Kidney (tissue), 14 donors: ENCODE results near the gene OSGEP. TPM values are rescaled to one million over a fixed set of nuclear protein-coding genes. Genes with fewer than 3 reads are reported as not detected.

ENCODE experiments used
- DNase-seq, 5 donors: peaks; one replicate each; pipeline ENCODE4 v3.0.0-alpha.2; 2013 to 2020
- FAIRE-seq: peaks from 2 replicates; lab custom pipeline; 2012; peaks lifted over from hg19 to GRCh38; lab: Jason Lieb, UNC
- H3K27ac ChIP-seq, 2 donors: one replicate each; pipeline ENCODE4 v1.7.0; 2013; ENCODE audit warnings: low read depth in 2 of 2, low read length in 2 of 2, inconsistent platforms in 1 of 2
- H3K27me3 ChIP-seq: one replicate; pipeline ENCODE4 v1.7.1; 2013; ENCODE audit warnings: low read length, inconsistent platforms; ENCODE audit not compliant: control insufficient read depth, insufficient read depth
- H3K36me3 ChIP-seq, 3 donors: one replicate each; pipeline versions ENCODE4 v1.7.0 to v1.7.1; 2013; ENCODE audit warnings: low read length in 3 of 3, control low read depth in 1 of 3, inconsistent platforms in 1 of 3; ENCODE audit not compliant: insufficient read depth in 3 of 3, control insufficient read depth in 2 of 3
- H3K4me1 ChIP-seq, 3 donors: one replicate each; pipeline versions ENCODE4 v1.7.0 to v1.7.1; 2013; ENCODE audit warnings: low read length in 3 of 3, inconsistent platforms in 1 of 3, low read depth in 1 of 3; ENCODE audit not compliant: control insufficient read depth in 2 of 3, insufficient read depth in 2 of 3
- H3K4me3 ChIP-seq, 3 donors: one replicate each; pipeline versions ENCODE4 v1.7.0 to v1.8.1; 2013; ENCODE audit warnings: low read length in 3 of 3, control low read depth in 1 of 3, inconsistent platforms in 1 of 3
- H3K9ac ChIP-seq, 3 donors: one replicate each; pipeline versions ENCODE4 v1.7.0 to v1.7.1; 2013; ENCODE audit warnings: low read length in 3 of 3, control low read depth in 1 of 3, inconsistent platforms in 1 of 3
- H3K9me3 ChIP-seq, 3 donors: one replicate each; pipeline versions ENCODE4 v1.7.0 to v1.7.1; 2013; ENCODE audit warnings: low read length in 3 of 3, control low read depth in 1 of 3, inconsistent platforms in 1 of 3; ENCODE audit not compliant: control insufficient read depth in 2 of 3, insufficient read depth in 1 of 3
- CTCF ChIP-seq: IDR thresholded peaks from 3 replicates; pipeline ENCODE4 v1.5.1; 2012; ENCODE audit warnings: mild to moderate bottlenecking, moderate library complexity, borderline replicate concordance; ENCODE audit not compliant: insufficient read depth; ENCODE audit errors: extremely low read depth
- intact Hi-C: fragments of 100-400 bp; cut with DNase I; formaldehyde crosslinking; loops from one replicate; pipeline ENCODE4 v1.11.1; 2022
- polyA plus RNA-seq: library from polyadenylated mRNA; stranded (reverse); fragments of 350-450 nt; fragmentation: Illumina TruSeq; extraction: RNeasy Lipid Tissue Mini Kit (QIAGEN cat#74804); gene quantifications from one replicate; pipeline ENCODE4 v1.2.3, GENCODE V29; 2014; ENCODE audit warnings: low read depth, low replicate concordance; ENCODE audit not compliant: insufficient read depth
- total RNA-seq: library from RNA; stranded (reverse); fragmentation: NEBNext Ultra II Directional; extraction: Animal tissue kit (Norgen Biotek cat#: 25700); gene quantifications from one replicate; pipeline ENCODE4 v1.2.1, GENCODE V29; 2021
- donor health status: control.
- donor health status: control.
- donor health status: control.
- donor health status: control.
- donor health status: control.
- donor health status: DM: yes; HTN: yes; CAD: no.
- donor health status: Normal renal cell carcinoma (clear cell type).

OSGEP gene
- total and polyA plus RNA-seq, 2 donors from 2014 or later: 30.3 to 32.4 TPM

- peaks cover 0 to 7% (median 3%) of the 10 kb centered on the region in 3 donors for H3K4me1 ChIP-seq
- no peaks in the 10 kb centered on the region for H3K27me3 ChIP-seq
- no peak for FAIRE-seq
- H3K36me3 ChIP-seq: no peaks in the 10 kb centered on the region
- DNase-seq: no peak
- no peak overlapping the region for H3K27ac ChIP-seq
- intact Hi-C loops: loop anchor here (10.0 kb wide), 1 partner anchor 186 kb away; no protein-coding TSS in a partner anchor
- no peak overlapping the region for H3K4me3 ChIP-seq
- no peaks in the 10 kb centered on the region for H3K9me3 ChIP-seq
- H3K9ac ChIP-seq: no peak overlapping the region
- no peak for TF ChIP-seq CTCF
Measured at GRCh38 chr14:20418501-20418909, 36.1 kb downstream of the OSGEP start.

GRCh38 chr14:20417250-20418186 is 37.1 kb downstream of the OSGEP start:
- H3K9me3 ChIP-seq: no peaks in the 10 kb centered on the region
- H3K4me3 ChIP-seq: no peak overlapping the region
- intact Hi-C loops: loop anchor here (10.0 kb wide), 1 partner anchor 187 kb away; no protein-coding TSS in a partner anchor
- peaks cover 0 to 7% (median 3%) of the 10 kb centered on the region in 3 donors for H3K4me1 ChIP-seq
- H3K27me3 ChIP-seq: no peaks in the 10 kb centered on the region
- no peak for DNase-seq
- FAIRE-seq: no peak
- TF ChIP-seq CTCF: no peak
- no peaks in the 10 kb centered on the region for H3K36me3 ChIP-seq
- no peak overlapping the region for H3K9ac ChIP-seq
- H3K27ac ChIP-seq: no peak overlapping the region

- Histone ChIP-seq H3K27me3 (no peaks in the 10 kb centered on the region), H3K9me3 (no peaks in the 10 kb centered on the region), H3K4me1 (peaks cover 0 to 9% (median 3%) of the 10 kb centered on the region in 3 donors), H3K4me3 (no peak overlapping the region), H3K36me3 (no peaks in the 10 kb centered on the region), H3K27ac (no peak overlapping the region), H3K9ac (no peak overlapping the region)
- intact Hi-C loops: loop anchor here (10.0 kb wide), 1 partner anchor 189 kb away; no protein-coding TSS in a partner anchor
- DNase-seq: no peak
- FAIRE-seq: no peak
- no peak for TF ChIP-seq CTCF
Measured at GRCh38 chr14:20416223-20416622, 38.4 kb downstream of the OSGEP start.
